HEK293 (cell line): ENCODE measurements around the gene CLCN7.

Experiments
- HOXA7 ChIP-seq: sonication (generic); formaldehyde crosslinking; IDR thresholded peaks from 2 replicates; pipeline ENCODE4 v1.8.1; 2022; ENCODE audit warnings: missing genetic modification reagents, borderline replicate concordance
- KLF10 ChIP-seq: fragments of 450-650 bp; IDR thresholded peaks from 2 replicates; pipeline ENCODE4 v1.5.1; 2018; ENCODE audit warnings: missing biosample characterization, mild to moderate bottlenecking, missing genetic modification characterization
- ZNF292 ChIP-seq: fragments of 450-650 bp; formaldehyde crosslinking; IDR thresholded peaks from 2 replicates; pipeline ENCODE4 v1.5.1; 2016; ENCODE audit warnings: low read depth, missing biosample characterization, missing genetic modification characterization, borderline replicate concordance
- ZNF548 ChIP-seq: fragments of 450-650 bp; formaldehyde crosslinking; IDR thresholded peaks from 2 replicates; pipeline ENCODE4 v1.5.1; 2016; ENCODE audit warnings: missing biosample characterization, missing genetic modification characterization
- ZNF664 ChIP-seq: fragments of 450-650 bp; formaldehyde crosslinking; IDR thresholded peaks from 2 replicates; pipeline ENCODE4 v1.5.1; 2016; ENCODE audit warnings: missing biosample characterization, missing genetic modification characterization
- ZNF768 ChIP-seq: fragments of 450-650 bp; formaldehyde crosslinking; IDR thresholded peaks from 2 replicates; pipeline ENCODE4 v1.5.1; 2018; ENCODE audit warnings: missing biosample characterization, mild to moderate bottlenecking, missing genetic modification characterization
- TF ChIP-seq, protein P1 (sequence below): fragments of 450-650 bp; formaldehyde crosslinking; optimal IDR thresholded peaks from 2 replicates; pipeline ENCODE3; 2016; ENCODE audit warnings: missing biosample characterization, mild to moderate bottlenecking, missing genetic modification characterization
- TF ChIP-seq, protein P2 (sequence below): fragments of 450-650 bp; formaldehyde crosslinking; IDR thresholded peaks from 2 replicates; pipeline ENCODE4 v1.5.1; 2016; ENCODE audit warnings: missing biosample characterization, missing genetic modification characterization
- TF ChIP-seq, protein P3 (sequence below): fragments of 450-650 bp; formaldehyde crosslinking; IDR thresholded peaks from 2 replicates; pipeline ENCODE4 v1.5.1; 2016; ENCODE audit warnings: missing biosample characterization, missing genetic modification characterization
- TF ChIP-seq, protein P4 (sequence below): fragments of 450-650 bp; formaldehyde crosslinking; IDR thresholded peaks from 2 replicates; pipeline ENCODE4 v1.5.1; 2016; ENCODE audit warnings: missing biosample characterization, missing genetic modification characterization

DNA sequence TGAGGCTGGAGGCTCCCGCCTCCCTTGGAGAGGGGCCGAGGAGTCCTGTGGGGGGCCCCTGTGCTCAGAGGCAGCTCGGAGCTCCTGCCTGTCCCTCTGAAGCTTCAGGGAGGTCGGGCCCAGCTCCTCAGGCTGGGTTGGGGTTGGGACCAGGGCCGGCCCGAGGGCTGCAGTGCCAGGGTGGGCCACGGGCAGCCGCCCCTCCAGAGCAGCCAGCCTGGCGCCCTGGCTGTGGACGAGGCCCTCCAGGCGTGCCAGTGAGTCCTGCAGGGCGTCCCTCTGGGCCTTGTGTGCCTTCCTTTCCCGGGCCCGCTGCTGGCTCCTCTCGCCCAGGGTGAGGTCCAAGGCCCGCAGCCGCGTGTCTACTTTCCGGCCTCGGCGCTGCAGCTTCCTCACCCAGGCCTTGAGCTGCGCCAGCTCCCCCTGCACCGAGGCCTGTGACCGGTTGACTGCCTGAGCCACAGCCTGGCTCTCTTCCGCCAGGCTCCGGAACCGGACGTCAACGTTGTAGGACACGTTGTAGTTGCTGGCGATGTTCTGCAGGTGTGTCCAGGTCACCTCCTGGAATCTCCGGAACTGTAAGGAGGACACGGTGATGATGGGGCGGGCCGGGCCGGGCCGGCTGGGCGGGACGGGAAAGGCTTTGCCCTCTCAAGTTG is 12.7 kb upstream of the CLCN7 start:
- TF ChIP-seq ZNF768 (no peak), HOXA7 (CRISPR knock-in tag) (no peak), KLF10 (tag by site-specific recombination) (no peak), ZNF292 (tag by site-specific recombination) (no peak), ZNF664 (tag by site-specific recombination) (no peak), ZNF548 (tag by site-specific recombination) (no peak)
- TF ChIP-seq, protein P1, sequence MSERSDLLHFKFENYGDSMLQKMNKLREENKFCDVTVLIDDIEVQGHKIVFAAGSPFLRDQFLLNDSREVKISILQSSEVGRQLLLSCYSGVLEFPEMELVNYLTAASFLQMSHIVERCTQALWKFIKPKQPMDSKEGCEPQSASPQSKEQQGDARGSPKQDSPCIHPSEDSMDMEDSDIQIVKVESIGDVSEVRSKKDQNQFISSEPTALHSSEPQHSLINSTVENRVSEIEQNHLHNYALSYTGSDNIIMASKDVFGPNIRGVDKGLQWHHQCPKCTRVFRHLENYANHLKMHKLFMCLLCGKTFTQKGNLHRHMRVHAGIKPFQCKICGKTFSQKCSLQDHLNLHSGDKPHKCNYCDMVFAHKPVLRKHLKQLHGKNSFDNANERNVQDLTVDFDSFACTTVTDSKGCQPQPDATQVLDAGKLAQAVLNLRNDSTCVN (tag by site-specific recombination): no peak
- TF ChIP-seq, protein P2, sequence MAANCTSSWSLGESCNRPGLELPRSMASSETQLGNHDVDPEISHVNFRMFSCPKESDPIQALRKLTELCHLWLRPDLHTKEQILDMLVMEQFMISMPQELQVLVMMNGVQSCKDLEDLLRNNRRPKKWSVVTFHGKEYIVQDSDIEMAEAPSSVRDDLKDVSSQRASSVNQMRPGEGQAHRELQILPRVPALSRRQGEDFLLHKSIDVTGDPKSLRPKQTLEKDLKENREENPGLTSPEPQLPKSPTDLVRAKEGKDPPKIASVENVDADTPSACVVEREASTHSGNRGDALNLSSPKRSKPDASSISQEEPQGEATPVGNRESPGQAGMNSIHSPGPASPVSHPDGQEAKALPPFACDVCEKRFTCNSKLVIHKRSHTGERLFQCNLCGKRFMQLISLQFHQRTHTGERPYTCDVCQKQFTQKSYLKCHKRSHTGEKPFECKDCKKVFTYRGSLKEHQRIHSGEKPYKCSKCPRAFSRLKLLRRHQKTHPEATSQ (tag by site-specific recombination): no peak
- TF ChIP-seq, protein P3, sequence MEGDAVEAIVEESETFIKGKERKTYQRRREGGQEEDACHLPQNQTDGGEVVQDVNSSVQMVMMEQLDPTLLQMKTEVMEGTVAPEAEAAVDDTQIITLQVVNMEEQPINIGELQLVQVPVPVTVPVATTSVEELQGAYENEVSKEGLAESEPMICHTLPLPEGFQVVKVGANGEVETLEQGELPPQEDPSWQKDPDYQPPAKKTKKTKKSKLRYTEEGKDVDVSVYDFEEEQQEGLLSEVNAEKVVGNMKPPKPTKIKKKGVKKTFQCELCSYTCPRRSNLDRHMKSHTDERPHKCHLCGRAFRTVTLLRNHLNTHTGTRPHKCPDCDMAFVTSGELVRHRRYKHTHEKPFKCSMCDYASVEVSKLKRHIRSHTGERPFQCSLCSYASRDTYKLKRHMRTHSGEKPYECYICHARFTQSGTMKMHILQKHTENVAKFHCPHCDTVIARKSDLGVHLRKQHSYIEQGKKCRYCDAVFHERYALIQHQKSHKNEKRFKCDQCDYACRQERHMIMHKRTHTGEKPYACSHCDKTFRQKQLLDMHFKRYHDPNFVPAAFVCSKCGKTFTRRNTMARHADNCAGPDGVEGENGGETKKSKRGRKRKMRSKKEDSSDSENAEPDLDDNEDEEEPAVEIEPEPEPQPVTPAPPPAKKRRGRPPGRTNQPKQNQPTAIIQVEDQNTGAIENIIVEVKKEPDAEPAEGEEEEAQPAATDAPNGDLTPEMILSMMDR (tag by site-specific recombination): no peak
- TF ChIP-seq, protein P4, sequence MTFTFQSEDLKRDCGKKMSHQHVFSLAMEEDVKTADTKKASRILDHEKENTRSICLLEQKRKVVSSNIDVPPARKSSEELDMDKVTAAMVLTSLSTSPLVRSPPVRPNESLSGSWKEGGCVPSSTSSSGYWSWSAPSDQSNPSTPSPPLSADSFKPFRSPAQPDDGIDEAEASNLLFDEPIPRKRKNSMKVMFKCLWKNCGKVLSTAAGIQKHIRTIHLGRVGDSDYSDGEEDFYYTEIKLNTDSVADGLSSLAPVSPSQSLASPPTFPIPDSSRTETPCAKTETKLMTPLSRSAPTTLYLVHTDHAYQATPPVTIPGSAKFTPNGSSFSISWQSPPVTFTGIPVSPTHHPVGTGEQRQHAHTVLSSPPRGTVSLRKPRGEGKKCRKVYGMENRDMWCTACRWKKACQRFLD (tag by site-specific recombination): no peak
